Inflammatory macrophage treated with lipopolysaccharide for 1 hour (primary cell): Measurements from ENCODE around the gene PAK4.
"Not testable (repeated sequence)": the region's sequence is repeated elsewhere in the genome, so short reads cannot be mapped to it uniquely, and the experiment has no call there.

ENCODE experiments used
- DNase-seq, 2 donors: peaks; one replicate each; pipeline ENCODE4 v3.0.0-alpha.2; 2020 to 2022

The PAK4 gene

GRCh38 chr19:39211731-39212374 is 86.3 kb downstream of the PAK4 start:
- DNase-seq: no peak

- DNase-seq: peak; percentile 10 to 61
Observed at GRCh38 chr19:39212375-39212742, 86.8 kb downstream of the PAK4 start.

GRCh38 chr19:39215323-39215722 is 89.7 kb downstream of the PAK4 start:
- DNase-seq: not testable (repeated sequence)

GRCh38 chr19:39217094-39217493 is 91.5 kb downstream of the PAK4 start:
- DNase-seq: no peak

GRCh38 chr19:39218230-39219007 is 92.8 kb downstream of the PAK4 start:
- DNase-seq: no peak

GRCh38 chr19:39219108-39219507 is 93.5 kb downstream of the PAK4 start:
- not testable (repeated sequence) for DNase-seq

GRCh38 chr19:39223703-39224279 is 98.2 kb downstream of the PAK4 start:
- peak; percentile 3 to 15 for DNase-seq

- no peak for DNase-seq
Observed at GRCh38 chr19:39224910-39225309, 99.3 kb downstream of the PAK4 start.
